Measurements from ENCODE around the gene CMKLR1.

The CMKLR1 gene

GRCh38 chr12:108239378-108239777 is 99.7 kb downstream of the CMKLR1 start:
- TF ChIP-seq CTCF (IDR thresholded peaks at IDR 0.05; ENCODE audit: low read depth, low read length, missing control alignments): no peak
- no peak overlapping the region for H3K4me3 ChIP-seq (ENCODE audit: low read depth, low read length)
- DNase-seq (ENCODE audit: low read depth): no peak

- TF ChIP-seq CTCF (IDR thresholded peaks at IDR 0.05; ENCODE audit: low read depth, low read length, missing control alignments): no peak
- no peak for DNase-seq (ENCODE audit: low read depth)
- no peak overlapping the region for H3K4me3 ChIP-seq (ENCODE audit: low read depth, low read length)
Observed at GRCh38 chr12:108238474-108238873, 100.6 kb downstream of the CMKLR1 start.

All from GM12864 (cell line).